HEK293T (cell line): Measurements from ENCODE around the gene C1QTNF9B.

ENCODE experiments used
- BHLHE40 ChIP-seq: fragments of 450-650 bp; IDR thresholded peaks from 2 replicates; pipeline ENCODE4 v1.6.1; 2016; ENCODE audit warnings: mild to moderate bottlenecking, moderate library complexity, borderline replicate concordance
- ELF4 ChIP-seq: fragments of 450-650 bp; IDR thresholded peaks from 2 replicates; pipeline ENCODE4 v1.6.1; 2017; ENCODE audit warnings: antibody characterized with exemption
- FOXA1 ChIP-seq: fragments of 450-650 bp; IDR thresholded peaks from 2 replicates; pipeline ENCODE4 v1.6.1; 2016; ENCODE audit warnings: mild to moderate bottlenecking
- FOXM1 ChIP-seq: fragments of 450-650 bp; IDR thresholded peaks from 2 replicates; pipeline ENCODE4 v1.6.1; 2017; ENCODE audit warnings: mild to moderate bottlenecking, borderline replicate concordance
- HDGF ChIP-seq: fragments of 450-650 bp; IDR thresholded peaks from 2 replicates; pipeline ENCODE4 v1.6.1; 2017; ENCODE audit warnings: antibody characterized with exemption, borderline replicate concordance
- LEF1 ChIP-seq: fragments of 450-650 bp; IDR thresholded peaks from 2 replicates; pipeline ENCODE4 v1.6.1; 2017; ENCODE audit warnings: mild to moderate bottlenecking, borderline replicate concordance
- SP1 ChIP-seq: fragments of 450-650 bp; IDR thresholded peaks from 2 replicates; pipeline ENCODE4 v1.6.1; 2017
- SUZ12 ChIP-seq: fragments of 450-650 bp; IDR thresholded peaks from 2 replicates; pipeline ENCODE4 v1.6.1; 2016; ENCODE audit warnings: mild to moderate bottlenecking
- TARDBP ChIP-seq: fragments of 450-650 bp; IDR thresholded peaks from 2 replicates; pipeline ENCODE4 v1.6.1; 2016

DNA sequence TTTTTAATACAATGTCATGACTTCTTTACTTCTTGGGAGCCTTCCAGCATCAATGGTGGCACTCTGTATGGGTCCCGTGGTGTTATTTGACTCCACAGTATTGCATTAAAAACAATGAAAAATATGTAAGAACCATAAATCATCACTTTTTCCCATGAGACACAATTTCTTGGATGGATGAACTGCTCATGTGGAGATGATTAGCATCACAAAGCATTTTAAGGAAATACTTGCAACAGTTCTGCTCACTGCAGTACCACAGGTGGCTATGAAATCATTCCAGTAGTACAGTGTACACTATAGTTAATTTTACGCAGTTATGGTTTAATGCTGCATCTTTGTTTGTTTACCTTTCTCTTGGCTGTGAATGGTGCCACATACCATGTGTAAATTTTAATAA, 37.2 kb upstream of the C1QTNF9B start:
- TF ChIP-seq FOXM1 (no peak), SUZ12 (no peak), BHLHE40 (no peak), TARDBP (no peak), LEF1 (no peak), ELF4 (no peak), SP1 (no peak), FOXA1 (no peak), HDGF (no peak)
